GM19193 (cell line): ENCODE data around the gene FAM111A.

Experiments used
- POLR2A ChIP-seq: IDR thresholded peaks from 4 replicates; pipeline ENCODE4 v1.6.1; 2011; ENCODE audit not compliant: insufficient read depth, insufficient read length; ENCODE audit errors: extremely low read depth

Gene FAM111A

DNA sequence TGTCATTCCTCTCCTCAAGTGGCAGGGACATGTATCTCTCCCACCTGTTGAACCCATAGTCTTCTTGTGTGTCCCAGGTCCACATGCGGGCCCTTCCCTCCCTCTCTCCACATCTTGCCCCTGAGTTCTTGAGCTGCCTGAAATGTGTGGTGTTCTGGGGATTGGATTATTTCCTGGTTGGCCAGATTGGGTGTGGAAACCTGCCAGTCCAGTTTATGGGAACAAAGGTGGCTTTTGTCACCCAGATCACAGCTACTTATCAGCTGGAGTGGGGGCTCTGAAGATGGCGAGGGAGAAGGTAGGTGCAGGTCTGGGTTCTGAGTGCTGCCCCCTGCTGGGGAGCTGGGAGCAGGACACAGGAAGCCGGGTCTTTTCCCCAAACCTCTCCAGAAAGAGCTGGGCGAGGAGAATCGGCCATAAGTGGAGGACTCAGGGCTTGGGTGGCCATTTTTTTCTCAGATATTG is 43.5 kb downstream of the FAM111A start:
- no peak for TF ChIP-seq POLR2A

DNA sequence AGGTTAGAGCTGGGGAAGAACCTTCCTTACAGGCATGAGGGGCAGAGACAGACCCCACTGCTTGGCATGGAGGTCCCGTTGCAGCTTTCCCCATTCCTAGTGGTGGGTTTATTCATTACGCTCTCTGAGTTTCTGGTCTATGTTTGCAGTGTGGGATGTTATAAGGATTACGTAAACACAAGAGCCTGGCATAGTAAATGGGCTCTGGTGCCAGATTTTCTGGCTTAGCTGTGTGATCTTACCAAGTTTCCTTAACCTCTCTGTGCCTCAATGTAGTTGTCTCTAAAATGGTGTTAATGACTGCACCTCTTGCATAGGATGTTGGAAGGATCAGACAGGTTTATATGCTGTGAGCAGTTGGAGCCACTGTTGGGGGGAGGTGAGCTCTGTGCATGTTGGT is 44.4 kb downstream of the FAM111A start:
- TF ChIP-seq POLR2A: no peak

DNA sequence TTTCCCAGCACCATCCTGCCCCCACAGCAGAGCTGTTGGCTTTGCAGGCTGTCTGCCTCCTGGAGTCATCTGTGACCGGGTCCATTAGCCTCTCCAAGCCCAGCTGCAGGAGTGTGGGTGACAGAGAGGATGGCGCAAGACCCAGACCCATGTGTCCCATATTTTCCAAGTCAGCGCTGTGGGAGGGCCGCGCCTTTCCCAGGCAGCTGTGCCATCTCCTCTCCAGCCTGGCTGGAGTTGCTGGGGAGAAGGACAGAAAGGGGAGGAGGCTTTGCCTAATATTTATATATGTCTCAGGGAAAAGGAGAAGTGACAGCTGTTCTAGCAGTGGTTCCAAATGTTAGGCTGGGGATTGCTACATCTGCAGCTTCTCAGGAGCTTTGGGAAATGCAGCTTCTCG is 44.9 kb downstream of the FAM111A start:
- TF ChIP-seq POLR2A: no peak

DNA sequence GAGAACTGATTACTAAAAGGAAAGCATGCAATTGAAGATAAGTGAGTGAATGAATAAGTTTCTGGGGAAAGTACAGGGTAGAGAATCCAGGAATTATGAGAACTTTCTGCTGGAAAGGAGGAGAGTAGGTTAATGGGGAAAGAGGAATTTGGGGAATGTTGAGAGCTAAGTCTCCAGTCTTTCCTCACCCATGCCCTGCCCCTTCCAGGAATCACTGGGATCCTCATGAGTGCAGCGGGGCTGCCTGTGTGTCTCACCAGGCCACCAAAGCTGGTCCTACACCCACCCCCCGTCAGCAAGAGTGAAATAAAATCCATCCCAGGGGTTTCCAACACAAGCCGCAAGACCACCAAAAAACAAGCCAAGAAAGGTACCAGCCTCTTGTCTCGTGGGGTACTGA is 46.3 kb downstream of the FAM111A start:
- TF ChIP-seq POLR2A: no peak

DNA sequence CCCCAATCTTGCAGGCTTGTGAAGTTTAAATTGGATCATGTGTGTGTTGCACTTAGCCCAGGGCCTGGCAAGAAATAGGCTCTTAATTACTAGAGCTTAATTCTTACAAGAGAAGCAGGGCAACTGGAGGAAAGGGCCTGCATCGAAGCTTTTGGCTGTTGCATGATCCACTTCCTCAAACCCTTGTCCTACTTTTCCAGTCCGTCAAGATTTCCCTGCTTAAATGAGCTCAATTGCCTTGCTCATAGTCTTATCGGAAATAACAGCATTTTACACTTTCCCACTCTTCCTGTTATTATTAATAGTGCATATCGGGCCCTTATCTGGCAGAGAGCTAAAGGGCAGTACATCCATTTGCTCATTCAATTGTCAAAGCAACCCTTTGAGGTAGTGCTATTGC is 47.3 kb downstream of the FAM111A start:
- no peak for TF ChIP-seq POLR2A

DNA sequence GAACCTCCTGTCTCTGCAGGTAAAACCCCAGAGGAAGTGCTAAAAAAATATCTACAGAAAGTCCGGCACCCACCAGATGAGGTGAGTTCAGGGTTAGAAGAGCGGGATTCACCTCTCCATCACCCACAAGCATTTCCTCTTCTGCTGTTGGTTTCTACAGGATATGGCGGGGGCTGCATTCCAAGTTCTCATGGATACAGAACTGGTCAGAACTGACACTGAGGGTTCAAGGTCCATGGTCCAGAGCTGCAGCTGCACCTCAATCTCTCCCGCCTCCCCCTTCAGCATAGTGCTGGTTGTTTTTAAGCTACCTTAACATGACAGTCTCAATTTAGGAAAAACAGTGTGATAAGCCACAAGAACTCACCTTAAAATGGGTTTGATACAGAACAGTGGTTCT is 48.4 kb downstream of the FAM111A start:
- TF ChIP-seq POLR2A: no peak

DNA sequence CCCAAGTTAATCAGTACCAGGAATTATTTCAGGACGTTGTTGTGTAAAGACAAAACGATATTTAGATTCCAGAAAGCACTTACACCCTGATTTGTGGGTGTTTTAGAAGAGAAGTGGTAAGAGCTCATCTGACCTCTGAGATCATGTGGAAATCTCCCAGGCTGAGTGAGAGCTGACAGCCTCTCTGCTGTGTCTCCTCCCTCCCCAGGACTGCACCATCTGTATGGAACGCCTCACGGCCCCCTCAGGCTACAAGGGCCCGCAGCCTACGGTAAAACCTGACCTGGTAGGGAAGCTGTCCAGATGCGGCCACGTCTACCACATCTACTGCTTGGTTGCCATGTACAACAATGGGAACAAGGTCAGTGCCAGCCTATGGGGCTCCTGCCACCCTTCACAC is 49.2 kb downstream of the FAM111A start:
- TF ChIP-seq POLR2A: no peak

DNA sequence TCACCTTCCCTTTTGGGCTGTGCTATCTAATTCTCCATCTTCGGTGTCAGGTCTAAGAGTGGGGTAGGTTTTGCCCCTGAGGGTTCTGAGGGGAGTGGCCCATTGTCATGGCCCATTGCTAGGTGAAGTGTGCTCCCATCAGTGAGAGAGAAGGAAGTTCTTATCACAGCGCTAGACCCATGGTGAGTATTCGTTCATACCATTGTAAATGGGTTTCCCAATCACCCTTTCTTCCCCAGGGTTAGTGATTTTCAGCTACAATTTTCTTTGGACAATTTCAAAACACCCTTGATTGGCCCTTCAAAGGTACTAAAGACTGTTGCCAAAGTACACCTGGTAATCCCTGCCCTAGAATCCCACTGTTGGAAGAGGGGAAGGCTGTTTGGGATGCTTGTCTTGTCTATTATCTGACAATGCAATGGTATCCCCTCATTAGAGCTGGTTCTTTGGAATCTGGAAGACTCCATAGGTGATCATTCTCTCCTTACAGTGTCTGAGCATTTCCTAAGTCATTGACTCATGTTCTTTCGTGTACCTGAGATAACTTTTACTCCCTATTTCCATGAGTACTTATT is 49.9 kb downstream of the FAM111A start:
- no peak for TF ChIP-seq POLR2A

DNA sequence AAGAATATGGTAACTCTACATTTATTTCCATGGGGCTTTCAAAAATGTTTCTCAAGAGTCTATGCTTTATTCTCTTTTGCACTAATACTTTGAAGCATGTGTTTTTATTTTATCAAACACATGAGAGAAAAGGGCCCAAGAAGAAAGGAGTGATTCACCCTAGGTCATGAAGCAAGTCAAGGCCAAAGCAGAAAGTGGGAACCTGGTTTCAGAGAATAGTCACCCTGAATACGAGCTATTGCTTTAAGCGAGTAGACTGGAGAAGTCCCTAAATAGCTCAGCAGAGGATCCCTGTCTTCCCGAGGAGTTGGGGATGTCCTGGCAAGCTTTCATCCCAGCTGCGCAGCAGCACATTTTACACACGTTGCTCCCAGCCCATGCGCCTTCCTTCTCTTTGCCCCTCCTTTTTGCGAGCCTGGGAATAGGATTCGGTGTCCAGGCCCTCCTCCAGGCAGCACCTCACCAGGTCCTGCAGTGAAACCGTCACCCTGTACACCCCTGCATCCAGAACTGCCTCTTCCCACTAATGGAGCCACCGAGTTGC is 51.0 kb downstream of the FAM111A start:
- no peak for TF ChIP-seq POLR2A

DNA sequence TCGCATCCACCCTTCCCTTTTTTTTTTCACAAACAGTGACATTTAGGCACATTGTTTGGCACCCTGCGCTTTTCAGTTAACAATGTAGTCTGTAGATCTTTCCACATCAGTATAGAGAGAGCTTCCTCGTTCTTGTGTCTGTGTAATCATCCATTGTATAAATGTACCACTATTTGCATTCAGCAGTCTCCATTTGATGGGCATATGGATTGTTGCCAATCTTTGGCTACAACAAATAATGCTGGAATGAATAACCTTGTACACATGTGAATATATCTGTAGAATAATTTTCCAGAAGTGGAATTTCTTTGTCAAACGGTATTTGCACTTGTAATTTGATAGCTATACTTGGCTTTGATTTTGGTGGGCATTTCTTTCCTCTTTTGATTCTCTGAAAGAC is 52.9 kb downstream of the FAM111A start:
- no peak for TF ChIP-seq POLR2A

DNA sequence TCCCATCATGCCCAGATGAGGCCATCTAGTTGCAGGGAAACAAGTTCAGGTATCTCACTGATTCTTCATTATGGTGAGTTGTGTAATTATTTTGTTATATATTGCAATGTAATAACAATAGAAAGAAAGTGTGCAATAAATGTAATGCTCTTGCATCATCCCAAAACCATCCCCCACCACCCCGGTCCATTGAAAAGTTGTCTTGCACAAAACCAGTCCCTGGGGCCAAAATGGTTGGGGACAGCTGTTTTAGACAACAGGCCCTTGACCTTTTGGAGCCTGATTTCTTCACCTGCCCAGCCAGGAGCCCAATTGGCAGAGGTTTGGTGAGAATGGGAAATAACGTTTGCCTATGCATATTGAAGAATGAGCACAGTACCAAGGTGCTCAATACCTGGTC is 54.1 kb downstream of the FAM111A start:
- TF ChIP-seq POLR2A: no peak

DNA sequence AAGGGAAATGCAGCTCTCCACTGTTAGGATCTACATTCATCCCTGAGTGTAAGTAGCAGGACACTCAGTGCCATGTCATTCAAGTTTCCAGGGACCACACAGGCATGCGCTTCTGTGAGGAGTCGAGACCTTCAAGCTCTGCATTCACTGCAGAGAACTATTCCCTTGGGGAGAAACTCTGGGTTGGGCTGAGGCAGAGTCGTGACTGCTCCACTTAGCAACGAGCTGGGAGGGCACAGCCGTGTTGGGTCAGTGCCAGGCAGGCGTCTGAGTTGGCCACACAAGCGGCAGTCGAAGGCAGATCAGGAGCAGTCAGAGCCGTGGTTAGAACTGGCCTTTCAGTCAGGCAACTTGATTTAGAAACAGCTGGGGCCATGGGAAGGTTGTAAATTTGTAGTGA is 55.3 kb downstream of the FAM111A start:
- no peak for TF ChIP-seq POLR2A

DNA sequence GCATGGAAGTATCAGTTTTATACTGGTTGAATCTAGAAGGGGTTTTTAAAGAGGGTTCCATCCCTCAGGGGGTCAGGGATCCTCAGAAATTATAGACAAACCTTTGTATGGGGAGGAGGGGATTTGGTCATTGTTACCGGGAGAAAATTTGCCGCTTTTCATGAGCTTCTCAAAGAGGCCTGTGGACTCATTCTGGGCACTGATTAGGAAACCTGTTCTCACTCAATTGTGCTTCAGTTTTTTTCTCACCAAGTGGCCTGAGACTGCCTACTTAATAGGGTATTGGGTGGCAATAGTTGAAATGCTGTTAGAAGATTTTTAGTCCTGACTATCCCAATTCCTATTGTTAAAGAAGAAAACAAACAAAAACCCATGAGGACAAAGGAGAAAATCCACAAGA is 56.1 kb downstream of the FAM111A start:
- no peak for TF ChIP-seq POLR2A

DNA sequence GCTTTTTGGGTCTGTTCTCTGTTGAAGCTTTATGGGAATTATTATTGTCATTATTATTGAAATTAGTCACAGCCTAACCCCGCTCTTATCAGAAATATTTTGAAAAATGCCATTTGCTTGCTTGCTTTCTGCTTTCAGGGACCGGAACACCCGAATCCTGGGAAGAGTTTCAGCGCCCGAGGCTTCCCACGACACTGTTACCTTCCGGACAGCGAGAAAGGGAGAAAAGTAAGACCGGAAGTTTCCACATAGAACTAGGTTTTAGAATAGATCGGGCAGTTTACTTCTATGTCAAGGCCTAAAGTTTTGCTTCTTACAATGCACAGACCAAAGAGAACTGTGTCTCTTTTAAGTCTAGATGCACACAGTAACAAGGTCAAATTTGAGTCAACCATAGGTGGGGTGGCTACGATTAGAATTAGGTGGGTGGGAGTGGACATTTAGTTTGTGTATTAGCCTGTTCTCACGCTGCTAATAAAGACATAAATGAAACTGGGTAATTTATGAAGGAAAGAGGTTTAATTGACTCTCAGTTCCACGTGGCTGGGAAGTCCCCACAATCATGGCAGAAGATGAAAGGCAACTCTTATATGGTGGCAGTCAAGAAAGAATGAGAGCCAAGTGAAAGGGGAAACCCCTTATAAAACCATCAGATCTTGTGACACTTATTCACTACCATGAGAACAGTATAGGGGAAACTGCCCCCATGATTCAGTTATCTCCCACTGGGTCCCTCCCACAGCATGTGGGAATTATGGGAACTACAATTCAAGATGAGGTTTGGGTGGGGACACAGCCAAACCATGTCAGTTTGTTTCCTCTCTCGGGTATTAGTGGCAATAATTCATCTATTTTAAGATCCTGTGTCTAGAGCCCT is 57.1 kb downstream of the FAM111A start:
- no peak for TF ChIP-seq POLR2A

DNA sequence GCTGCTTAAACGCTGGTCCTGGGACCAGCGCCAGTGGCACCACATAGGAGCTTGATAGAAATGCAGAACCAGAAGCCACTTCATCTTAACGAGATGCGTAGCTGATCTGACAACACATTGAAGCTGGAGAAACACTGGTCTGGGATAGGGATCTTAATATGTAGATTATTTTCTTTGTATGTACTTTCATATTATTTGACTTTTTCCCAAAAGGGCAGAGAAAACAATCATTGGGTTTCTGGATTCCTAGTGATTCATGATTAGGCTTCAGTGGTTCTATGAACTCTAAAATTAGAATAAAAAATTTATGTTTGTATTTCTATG is 57.7 kb downstream of the FAM111A start:
- TF ChIP-seq POLR2A: no peak

DNA sequence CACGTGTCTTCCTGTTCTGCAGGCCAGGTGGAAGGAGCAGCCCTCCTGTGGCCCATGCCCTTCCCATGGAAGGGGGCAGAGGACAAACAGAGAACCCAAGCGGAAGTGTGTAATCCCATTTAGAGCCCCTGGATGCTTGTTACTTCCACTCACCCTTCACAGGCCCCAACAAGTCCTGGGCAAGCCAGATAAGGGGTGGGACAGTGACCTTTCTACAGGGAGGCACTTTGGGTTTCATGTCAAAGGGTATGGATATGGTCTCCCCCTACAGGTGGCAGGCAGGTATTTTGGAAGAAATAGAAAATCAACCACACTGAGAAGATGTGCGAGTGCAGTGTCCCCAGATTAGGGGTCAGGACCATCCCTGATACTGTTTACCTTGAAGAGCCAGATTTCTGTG is 58.7 kb downstream of the FAM111A start:
- TF ChIP-seq POLR2A: no peak
